ENCODE data around the gene BCDIN3D.
"Not testable (repeated sequence)": the region's sequence is repeated elsewhere in the genome, so short reads cannot be mapped to it uniquely, and the experiment has no call there.

BCDIN3D gene

DNA sequence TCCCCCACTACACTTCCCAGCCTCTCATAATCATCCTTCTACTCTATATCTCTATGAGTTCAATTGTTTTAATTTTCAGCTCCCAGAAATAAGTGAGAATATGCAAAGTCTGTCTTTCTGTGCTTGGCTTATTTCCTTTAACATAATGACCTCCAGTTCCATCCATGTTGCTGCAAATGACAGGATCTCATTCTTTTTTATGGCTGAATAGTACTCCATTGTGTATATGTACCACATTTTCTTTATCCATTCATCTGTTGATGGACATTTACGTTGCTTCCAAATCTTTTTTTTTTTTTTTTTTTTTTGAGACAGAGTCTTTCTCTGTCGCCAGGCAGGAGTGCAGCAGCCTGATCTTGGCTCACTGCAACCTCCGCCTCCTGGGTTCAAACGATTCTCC lies 13.0 kb upstream of the BCDIN3D start:
- DNase-seq: not testable (repeated sequence)

DNA sequence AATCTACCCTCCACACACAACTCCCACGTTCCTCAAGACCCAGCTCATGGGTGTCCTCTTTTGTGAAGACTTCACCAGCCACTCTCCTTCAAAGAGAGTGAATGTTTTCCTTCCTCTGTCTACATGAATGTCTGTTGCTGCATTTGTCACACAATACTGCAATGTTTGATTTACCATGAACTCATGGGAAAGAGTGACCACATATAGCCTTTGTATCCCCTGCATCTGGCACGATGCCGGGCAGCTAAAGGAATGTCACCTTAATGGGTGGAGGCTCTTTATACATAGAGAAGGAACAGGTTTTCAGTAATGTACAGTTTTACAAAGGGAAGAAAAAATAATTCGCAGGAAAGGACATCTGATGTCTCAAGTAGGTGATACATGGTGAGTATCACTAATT lies 12.1 kb upstream of the BCDIN3D start:
- DNase-seq: no peak

DNA sequence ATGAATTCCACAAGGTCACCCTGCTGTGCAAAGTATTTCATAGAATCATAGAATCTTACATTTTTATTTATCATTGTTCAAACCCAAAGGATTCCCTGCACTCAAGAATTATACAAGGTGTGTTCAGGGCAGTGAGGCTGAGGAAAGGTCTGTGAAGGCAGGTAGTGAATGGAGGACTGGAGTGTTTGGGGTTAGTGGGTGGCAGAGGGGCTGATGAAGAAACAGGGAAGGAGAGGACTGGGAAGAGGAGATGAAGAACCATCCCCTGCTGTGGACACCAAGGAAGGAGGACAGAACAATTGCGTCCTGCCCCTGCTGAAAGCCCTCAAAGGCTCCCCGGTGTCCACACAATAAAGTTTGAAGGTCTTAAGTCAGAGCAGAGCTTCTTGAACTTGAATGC lies 10.8 kb upstream of the BCDIN3D start:
- no peak for DNase-seq

DNA sequence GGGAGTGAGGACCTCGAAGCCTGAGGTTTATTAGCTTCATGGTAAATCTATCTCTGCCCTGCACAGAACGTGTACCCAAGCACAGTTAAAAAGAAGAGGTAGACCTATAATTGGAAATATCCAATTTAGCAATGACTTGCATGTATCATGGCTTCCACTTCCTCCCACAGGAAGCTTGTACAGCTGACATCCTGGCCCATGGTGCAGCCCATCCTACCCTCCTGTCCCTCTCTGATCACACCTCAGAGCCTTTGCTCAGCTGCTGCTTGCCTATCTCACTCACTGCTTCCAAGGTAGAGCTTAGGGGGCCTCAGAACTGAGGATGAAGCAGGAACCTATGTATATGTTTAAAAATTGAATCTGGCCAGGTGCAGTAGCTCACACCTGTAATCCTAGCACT lies 4.3 kb upstream of the BCDIN3D start:
- no peak for DNase-seq

DNA sequence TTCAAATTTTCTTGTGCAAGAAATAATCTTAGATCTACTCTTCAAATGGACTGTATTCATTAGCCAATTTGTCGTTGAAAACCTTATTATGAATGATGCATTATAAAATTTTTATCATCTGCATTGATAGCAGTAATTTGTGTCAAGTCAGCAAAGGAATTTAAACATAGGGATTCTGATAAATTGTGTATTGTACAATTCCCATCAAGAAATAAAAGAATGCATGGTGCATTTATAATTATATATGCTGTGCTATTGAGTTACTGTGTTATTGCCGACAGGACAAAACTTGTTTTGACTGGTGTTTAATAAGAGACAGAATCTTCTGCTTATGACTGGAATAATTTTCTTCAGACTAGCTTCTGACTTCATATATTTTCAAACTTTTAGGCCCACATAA lies 3.1 kb upstream of the BCDIN3D start:
- no peak for DNase-seq

DNA sequence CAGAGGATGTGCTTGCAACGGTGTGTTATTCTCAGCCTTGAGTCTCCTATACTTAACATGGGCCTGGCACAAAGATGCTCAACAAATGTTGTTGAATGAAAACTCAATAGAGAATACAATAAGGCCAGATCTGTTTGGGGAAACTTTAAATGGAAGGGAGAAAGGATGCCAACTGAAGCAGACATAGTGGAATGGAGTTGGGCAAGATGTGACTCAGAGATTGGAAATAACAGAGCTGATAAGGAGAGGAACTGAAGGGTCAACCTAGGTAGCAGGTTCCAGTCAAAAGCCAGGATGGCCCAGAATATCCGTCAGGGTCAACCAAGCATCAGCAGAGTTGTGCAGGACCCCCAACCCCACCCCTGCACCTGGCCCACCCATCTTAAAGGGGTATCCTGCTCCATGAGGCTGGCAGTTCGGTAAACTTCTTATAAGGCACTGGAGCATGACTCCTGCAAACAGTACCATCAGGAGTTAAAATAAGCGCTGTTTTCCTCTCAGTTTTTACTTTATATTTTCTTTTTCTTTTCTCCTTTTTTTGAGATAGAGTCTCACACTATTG lies 1.1 kb upstream of the BCDIN3D start:
- no peak for DNase-seq

DNA sequence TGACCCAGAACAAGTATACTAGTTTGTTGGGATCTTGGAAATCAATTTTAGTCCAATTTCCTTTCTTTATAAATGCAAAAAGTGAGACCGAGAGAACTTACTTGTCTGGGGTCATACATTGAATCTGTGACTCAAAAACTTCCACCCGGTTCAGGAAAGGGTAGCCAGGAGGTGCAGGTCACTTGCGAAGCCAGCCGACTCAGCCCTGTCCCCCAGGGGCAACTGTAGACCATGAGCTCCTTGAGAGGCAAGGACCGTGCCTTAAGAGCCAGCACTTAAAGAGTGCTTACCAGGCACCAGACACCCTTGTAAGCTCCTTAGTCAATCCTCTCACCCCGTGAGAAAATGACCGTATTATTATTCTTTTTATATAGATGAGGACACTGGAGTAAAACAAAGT lies 505 bp upstream of the BCDIN3D start:
- no peak for DNase-seq

DNA sequence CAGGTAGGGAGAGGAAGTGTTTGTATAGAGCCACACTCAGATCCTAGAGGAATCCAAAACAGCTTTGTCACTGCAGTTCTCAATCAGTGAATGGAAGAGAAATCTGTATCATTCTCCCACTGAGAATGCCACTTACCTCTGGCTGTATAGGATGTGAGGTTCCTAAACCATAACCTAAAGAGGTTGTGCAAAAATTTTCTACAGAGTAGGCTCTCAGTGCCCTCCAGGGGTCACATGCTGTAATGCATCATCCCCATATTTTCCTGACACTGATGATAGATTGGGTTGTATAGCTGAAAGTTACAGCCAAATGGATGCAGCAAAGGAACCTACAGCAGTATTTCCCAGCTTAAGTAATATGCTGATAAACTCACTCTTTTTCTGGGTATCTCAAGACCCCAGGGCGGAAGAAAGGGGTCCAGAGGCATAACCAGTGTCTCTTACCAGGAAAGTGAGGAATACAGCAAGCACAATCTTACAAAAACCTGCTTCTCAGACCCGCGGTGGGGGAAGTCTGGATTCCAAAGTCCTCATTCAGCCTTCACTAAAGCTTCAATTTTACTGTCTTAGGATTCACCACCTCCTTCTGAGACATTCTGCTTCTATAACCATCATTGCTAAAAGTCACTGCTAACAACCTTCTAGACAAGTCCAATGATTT lies 3.8 kb downstream of the BCDIN3D start:
- DNase-seq: no peak

DNA sequence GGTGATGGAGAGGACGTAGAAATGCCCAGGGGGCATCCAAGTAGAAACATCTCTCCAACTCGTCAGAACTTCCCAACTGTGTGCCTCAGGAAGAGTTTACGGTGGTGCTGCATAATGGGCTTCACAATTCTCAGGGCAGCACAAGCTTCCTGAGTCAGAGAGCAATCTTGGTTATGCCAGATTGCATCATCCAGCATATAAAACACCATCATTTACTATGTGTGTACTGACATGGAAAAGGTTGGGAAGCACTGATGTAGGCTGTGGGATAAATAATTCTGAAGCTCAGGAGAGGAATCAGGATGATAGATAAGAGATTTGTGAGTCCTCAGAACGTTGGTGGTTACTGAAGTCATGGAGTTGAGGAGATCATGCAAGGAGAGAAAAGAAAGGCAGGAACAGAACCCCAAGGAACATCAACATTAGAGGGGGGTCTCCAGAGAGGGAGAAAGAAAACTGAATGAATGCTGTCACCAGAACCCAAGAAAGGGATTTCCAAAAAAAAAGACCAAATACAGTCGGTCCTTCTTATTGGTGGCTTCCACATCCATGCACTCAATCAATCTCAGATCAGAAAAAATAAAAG lies 10.0 kb downstream of the BCDIN3D start:
- no peak for DNase-seq

DNA sequence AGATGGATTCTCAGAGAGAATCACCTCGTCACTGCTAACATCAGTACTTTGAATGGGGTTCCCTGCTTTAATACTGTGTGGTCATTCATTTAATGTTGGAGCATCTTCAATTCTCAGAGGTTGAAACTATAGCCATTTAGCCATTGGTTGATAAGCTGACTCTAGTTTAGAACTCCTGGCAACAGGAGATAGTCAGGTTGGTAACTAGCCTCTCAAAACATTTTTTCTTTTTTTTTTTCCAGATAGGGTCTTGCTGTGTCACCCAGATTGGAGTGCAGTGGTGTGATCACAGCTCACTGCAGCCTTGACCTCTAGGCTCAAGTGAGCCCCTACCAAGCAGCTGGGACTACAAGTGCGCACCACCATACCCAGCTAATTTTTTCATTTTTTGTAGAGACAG lies 11.2 kb downstream of the BCDIN3D start:
- DNase-seq: no peak

DNA sequence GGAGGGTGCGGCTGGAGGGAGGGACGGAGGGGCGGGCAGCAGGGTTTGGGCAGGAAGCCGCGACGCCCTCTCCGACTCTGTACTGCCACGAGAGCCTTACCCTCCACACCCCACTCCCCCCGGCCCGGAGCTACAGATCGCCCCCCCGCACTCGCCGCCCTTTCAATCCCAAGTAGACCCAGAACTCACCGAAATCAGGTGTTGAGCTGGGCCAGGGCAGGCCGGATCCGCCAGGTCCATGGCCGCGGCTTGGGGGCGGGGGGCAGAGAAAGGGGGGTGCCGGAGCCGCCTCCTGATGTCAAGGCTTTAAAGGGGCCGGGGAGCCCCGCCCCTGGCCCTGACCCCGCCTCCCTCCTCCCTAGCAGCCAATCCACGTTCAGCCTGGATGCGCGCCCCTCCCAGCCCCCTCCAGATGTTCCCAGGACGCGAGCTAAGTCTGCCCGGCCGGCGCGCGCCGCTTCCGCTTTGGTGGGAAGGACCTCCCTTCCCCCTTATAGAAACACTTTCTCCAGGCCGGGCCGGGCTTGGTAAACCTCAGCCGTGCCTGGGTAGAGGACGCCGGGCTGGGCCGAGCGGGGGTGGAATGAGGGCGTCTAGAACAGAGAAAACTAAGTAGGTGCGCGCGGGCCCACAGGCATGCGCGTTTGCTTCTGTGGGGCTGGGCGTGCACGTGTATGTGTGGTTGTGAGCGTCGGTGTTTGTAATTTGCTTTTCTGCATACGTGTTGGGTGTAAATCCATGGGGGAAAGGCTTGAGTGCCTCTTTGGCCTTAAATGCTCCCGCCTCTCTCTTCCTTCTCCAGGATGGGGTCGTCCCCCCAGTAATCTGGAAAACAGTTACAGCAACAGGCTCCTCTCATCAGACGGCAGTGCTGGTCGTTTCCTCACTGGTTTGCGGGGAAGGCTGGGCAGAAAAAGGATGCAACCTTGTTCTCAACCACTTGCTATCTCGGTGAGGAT lies 14.5 kb downstream of the BCDIN3D start, which contains the start of gene NCKAP5L:
NCKAP5L (minus strand) TSS at position 281 of the 959 bp plus-strand sequence. CDS start 24,369 bp downstream, outside the sequence.
- DNase-seq: peak; percentile 78

DNA sequence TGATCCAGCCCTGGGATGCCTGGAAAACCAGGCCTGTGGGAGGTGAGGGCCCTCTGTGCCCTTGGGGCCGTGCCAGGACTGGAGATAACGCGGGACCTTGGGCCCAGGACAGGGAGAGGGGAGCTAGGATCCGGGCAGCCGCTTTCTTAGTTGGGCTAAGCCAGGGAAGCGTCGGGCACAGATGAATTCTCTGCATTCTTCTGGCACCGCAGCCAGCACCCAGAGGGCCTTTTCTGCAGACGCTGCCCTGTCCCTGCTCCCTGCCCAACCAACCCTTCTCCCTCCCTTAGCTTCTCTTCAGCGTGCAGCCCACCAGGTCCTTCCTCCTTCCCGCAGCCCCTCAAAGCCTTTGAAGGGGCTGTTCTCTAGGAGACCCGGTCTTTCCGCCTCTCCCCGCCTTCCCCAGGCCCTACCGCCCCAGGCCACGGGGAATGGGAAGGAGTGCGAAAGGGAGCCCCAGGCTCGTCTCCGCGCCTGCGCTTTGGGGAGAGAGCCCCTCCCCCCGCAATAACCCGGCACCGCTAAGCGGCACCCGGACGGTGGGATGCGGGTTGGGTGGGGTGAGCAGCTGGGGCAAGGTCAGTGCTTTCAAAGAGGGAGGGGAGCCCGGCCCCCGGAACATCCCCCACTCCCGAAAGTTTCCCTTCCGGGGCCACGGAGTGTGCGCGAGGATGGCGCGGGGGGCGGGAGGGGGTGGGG lies 15.4 kb downstream of the BCDIN3D start:
- peak; percentile 23 for DNase-seq

DNA sequence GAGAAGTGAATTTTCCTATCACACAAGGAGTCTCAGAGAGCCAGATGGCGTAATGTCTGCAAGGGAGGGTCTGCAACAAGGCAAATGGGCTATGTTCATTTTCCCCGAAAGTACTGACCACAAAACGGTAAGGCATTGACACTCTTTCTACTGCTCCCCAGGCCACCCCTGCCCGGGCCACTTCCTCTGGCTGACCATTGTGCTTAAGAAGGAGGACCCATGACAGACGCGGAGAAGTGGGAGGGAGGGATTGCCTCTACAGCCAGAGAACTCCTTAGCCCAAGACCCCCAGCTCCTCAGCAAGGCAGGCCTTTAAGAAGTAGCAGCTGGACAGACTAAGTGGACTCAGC lies 15.9 kb downstream of the BCDIN3D start:
- DNase-seq: no peak

DNA sequence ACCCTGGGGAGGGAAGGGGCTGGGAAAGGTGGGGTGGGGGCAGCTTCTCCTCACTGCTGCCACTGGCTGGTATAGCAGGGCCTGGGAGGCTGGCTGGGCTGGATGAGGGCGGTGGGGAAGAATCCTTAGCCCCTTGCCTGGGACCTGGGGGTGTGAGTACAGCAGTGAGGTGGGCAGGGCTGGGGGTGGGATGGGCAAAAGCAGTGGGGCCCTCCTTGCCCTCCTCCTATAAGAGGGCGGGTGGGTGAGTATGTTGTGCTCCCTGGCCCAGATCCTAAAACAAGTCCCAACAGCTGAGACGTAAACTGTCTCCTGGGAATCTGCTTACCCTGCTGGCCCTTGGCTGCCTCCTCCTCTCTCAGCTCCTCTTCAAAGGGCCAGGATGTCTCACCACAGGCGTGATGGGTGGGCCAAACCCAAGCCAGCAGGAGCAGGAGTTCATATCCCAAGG lies 16.9 kb downstream of the BCDIN3D start:
- DNase-seq: no peak

DNA sequence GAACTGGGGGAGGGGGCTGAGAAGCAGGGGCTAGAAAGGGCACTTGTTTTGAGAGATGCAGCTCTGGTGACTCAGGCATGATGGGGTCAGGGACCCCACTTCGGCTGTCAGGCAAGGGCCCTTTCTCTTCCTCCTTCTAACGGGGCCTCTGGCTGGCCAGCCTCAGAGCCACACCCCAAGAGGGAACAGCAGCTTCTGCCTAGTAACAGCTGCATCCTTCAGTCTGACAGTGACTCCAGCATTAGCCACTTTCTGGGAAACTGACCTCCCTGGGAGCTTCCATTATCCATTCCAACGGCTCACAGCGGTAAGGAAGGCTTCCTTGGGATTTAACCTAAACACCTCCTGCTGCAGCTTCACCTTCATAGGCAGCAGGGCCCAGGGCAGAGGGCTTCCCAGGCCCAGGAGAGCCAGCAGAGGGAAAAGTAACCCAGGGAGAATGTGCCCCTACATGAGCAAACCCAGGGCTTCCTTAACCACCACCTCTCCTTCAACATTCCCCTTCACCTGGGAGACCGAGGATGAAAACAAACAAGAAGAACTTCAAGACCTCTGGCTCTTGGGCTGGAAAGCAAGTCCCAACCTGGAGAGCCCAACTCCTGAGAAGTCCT lies 17.4 kb downstream of the BCDIN3D start:
- DNase-seq: no peak

DNA sequence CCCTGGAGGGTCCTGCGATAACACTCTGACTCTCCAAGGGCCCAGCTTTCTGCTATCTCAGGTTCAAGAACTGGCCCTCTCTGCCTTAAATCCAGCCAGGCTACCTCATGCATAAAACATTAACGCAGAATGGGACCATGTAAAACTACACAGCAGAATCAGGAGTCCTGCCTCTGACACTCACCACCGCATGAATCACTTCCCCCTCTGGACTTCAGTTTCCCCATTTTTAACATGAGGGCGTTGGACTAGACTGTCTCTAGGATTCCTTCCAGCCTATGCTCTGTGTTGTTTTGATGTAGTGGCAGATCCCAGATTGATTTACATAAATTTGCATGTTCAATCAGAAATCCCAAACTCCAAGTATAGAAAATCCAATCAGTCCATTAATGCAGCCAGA lies 18.0 kb downstream of the BCDIN3D start:
- DNase-seq: no peak

DNA sequence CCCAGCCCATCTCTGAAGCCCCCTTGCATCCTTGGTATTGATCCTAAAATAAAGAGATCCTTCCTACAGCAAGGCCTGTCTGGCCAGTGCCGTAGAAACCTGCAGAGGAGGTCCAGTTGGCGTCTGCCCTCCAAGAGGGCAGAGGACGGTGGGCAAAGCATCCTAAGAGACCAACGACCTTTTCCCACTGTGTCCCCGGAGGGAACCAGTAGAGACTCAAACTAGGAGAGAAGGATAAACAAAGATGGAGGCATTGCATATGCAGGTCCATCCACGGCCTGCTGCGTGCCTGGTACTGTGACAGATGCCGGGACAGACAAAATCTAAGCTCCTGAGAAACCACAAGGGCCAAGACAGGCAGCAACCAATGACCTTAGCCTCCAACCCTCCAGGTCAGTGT lies 18.5 kb downstream of the BCDIN3D start:
- DNase-seq: no peak

DNA sequence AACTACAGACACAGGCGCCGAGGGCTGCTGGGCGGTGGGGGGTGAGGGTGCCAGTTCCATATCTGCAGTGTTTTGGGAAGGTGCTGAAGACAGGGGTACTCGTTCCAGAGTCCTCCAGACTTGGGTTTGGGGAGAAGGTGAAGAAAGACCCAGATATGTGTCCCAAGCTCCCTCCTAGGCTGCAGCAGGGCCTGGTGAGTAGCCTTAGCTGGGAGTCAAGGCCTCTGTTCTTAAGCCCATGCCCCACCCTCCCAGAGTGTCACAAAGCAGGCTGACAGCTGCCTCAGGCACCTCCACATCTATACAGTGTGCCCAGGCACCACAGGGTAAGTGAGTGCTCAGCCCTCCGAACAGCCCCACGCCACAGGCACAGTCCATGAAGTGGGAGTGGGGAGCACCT lies 19.0 kb downstream of the BCDIN3D start:
- DNase-seq: no peak

DNA sequence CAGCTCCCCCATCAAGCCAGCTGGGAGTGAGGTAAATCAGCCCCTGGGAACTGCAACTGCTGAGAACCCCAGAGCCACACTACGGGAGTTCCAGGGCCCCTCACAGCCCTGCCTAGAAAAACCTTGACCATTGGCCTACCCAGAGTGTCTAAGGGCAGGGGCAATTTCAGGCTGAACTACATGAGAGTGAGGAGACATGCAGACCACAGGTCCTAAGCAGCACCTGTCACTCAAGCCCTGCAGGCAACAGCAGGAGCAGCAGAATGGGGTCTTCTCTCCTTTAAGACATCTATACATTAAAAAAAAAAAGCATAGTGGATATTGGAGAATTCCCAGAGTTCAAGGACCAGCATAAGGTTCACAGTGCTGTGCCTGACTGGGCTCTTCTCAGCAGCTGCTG lies 19.6 kb downstream of the BCDIN3D start:
- no peak for DNase-seq

DNA sequence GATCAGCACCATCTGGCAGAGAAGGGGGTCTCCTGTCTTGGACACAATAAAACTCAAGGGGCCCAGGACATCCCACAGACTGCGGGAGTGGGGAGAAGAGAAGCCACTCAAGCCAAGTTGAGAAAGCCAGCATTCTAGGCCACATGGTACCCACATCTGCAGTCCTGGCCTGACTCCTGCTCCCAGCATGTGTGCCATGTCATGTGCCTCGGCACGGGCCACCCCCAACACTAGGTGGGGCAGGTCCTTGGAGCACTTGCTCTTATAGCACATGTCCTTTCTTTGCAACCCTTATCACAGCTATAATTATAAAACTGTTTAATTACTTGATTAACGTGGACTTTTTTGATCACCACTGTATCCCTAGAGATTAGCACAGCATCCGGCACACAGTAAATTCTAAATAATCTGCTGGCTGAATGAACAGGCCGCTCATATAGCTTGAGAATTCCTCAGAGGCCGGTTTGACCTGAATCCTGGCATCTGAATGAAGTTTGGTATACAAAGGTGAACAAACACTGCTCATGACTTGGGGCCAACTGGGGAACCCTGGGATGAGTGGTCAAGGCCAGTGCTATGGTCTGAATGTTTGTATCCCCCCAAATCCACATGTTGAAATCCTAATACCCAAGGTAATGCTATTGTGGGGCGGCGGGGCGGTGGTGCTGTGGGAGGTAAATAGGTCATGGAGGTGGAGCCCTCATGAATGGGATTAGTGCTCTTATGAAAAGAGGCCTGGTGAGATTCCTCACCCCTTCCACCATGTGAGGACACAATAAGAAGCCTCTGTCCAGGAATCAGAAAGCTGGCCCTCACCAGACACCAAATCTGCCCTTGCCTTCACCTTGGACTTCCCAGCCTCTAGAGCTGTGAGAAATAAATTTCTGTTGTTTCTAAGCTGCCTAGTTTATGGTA lies 21.3 kb downstream of the BCDIN3D start:
- no peak for DNase-seq

DNA sequence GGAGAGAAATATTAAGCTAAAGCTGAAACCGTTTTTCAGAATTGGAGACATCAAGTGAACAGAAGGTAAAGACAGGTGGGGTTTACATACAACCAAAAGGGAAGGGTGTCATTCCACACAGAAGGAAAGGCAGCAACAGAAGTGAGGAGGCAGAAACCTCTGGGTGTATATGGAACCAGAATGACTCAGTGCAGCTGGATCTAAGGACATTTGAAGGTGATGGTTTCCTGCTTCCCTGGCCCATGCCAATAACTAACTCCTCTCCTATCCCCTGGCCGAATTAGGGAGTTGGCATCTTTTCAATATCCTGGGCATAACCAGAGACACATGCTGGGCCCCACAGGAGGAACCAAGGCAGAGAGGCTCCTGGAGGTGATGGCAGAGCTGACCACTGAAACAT lies 23.1 kb downstream of the BCDIN3D start:
- no peak for DNase-seq
